Kidney epithelial cell (primary cell): ENCODE data around the gene SLC31A2. TPM values are rescaled to one million over a fixed set of nuclear protein-coding genes. Genes with fewer than 3 reads are reported as not detected.

Experiments used
- DNase-seq: peaks from one replicate; pipeline ENCODE4 v3.0.0-alpha.2; 2010; ENCODE audit warnings: low read depth
- H3K27me3 ChIP-seq: 2 replicates; pipeline ENCODE4 v1.6.0; 2011; ENCODE audit warnings: low read length; ENCODE audit not compliant: control insufficient read depth, insufficient read depth
- H3K36me3 ChIP-seq: 2 replicates; pipeline ENCODE4 v1.5.1; 2011; ENCODE audit warnings: low read length; ENCODE audit not compliant: control insufficient read depth, insufficient read depth
- H3K4me3 ChIP-seq: 2 replicates; pipeline ENCODE4 v1.5.1; 2011; ENCODE audit warnings: low read depth, mild to moderate bottlenecking, control low read depth, low read length
- total RNA-seq: library from RNA; depleted of rRNA; stranded (reverse); fragments of >200 nt; gene quantifications from 2 replicates; pipeline ENCODE4 v1.2.3, GENCODE V29; 2015
- TF ChIP-seq, protein P1 (sequence below): IDR thresholded peaks from 2 replicates; pipeline ENCODE4 v1.5.1; 2011; ENCODE audit warnings: mild to moderate bottlenecking, moderate library complexity, low read length, control low read depth, inconsistent platforms; ENCODE audit not compliant: insufficient read depth, poor library complexity, severe bottlenecking

SLC31A2 gene
- total RNA-seq, 1 donor from 2014 or later: 8.6 TPM

DNA sequence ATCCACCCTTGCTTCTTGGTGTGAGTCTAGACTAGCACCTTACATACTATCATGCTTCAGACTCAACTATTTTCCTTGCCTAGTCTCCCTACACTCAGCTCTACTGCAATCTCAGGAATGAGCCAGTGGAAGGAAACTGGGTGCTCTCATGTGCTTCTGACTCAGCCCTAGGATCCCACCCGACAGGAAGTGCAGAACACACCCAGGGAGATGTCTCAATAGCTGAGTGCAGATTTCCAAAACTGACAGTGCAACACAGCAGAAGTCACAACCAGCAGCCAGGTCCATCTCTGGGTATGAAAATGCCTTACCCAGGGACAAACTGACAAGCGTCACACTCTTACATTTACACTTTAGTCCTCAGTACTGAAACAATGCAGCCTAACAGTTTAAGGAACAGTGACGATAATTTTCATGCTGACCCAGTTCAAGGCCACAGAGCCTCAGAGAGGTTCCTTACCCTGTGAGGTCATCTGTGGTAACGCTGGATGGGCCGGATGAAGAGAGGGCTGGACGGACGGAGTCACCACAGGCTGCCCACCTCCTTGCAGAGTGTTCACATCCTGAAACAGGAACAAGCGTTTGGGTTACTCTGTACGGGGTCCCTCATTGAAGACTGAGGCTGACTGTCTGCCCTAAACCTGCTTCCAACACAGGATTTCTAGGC lies 37.3 kb downstream of the SLC31A2 start:
- peak; percentile 72 for DNase-seq
- no peaks in the 10 kb centered on the region for H3K27me3 ChIP-seq
- TF ChIP-seq, protein P1, sequence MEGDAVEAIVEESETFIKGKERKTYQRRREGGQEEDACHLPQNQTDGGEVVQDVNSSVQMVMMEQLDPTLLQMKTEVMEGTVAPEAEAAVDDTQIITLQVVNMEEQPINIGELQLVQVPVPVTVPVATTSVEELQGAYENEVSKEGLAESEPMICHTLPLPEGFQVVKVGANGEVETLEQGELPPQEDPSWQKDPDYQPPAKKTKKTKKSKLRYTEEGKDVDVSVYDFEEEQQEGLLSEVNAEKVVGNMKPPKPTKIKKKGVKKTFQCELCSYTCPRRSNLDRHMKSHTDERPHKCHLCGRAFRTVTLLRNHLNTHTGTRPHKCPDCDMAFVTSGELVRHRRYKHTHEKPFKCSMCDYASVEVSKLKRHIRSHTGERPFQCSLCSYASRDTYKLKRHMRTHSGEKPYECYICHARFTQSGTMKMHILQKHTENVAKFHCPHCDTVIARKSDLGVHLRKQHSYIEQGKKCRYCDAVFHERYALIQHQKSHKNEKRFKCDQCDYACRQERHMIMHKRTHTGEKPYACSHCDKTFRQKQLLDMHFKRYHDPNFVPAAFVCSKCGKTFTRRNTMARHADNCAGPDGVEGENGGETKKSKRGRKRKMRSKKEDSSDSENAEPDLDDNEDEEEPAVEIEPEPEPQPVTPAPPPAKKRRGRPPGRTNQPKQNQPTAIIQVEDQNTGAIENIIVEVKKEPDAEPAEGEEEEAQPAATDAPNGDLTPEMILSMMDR: no peak
- H3K4me3 ChIP-seq: no peak overlapping the region
- no peaks in the 10 kb centered on the region for H3K36me3 ChIP-seq

DNA sequence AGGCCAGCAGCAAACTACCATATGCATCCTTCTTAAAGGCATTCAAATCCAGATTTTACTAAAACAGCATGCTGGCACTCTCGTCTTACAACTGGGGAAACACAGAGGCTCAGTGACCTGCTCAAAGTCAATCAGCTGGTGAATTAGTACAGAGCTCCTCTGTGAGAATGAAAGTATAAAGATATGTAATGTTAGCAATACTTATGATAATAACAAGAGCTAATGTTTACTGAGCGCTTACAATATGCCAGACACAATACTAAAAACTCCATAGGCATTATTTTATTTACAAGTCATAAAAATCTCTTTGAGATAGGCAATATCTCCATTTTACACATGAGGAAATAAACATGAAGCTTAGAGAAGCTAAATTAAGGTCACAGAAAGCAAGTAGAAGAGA lies 41.6 kb downstream of the SLC31A2 start:
- Histone ChIP-seq H3K27me3 (no peaks in the 10 kb centered on the region), H3K4me3 (no peak overlapping the region), H3K36me3 (no peaks in the 10 kb centered on the region)
- TF ChIP-seq, protein P1: no peak
- no peak for DNase-seq

DNA sequence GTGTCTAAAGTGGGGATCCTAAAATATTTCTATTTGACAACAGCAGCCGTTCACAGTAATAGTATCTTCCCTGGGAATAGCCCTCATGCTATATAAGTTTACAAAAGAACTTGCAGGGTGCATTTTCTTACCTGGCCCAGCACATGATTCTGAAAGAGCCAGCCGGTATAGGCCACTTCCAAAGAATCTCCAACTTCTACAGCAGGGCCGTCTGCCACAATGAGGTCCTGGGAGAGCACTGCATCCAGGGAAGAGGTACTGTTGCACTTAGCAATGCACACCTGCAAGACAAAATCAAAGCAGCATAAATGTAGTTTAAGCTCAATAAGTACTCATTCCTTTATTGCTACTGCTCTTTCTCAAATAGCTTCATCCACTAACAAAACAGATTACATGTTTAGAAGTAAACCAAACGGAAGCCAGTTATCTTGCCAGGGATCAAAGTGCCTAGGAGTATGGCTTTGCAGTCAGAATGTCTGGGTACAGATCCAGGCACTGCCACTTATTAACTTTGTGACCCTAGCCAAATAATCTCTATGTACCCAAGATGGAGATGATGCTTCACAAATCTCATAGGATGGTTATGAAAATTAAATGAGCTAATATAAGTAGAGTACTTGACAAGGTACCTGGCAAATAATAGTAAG lies 49.0 kb downstream of the SLC31A2 start:
- H3K4me3 ChIP-seq: no peak overlapping the region
- H3K36me3 ChIP-seq: no peaks in the 10 kb centered on the region
- no peaks in the 10 kb centered on the region for H3K27me3 ChIP-seq
- DNase-seq: no peak
- TF ChIP-seq, protein P1: no peak

DNA sequence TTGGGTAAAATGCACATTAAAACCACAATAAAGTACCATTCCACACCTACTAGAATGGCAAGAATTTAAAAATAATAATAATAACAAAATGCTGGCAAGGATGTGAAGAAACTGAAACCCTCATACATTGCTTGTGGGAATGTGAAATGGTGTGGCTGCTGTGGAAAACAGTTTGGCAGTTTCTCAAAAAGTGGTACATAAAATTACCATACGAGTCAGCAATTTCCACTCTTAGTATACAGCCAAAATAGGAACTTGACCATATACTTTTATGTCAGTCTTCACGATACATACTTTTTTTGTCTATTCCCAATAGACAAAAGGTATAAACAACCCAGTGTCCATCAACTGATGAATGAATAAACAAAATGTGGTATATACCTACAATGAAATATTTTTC lies 54.6 kb downstream of the SLC31A2 start:
- Histone ChIP-seq H3K4me3 (no peak overlapping the region), H3K27me3 (no peaks in the 10 kb centered on the region), H3K36me3 (no peaks in the 10 kb centered on the region)
- TF ChIP-seq, protein P1: no peak
- no peak for DNase-seq

DNA sequence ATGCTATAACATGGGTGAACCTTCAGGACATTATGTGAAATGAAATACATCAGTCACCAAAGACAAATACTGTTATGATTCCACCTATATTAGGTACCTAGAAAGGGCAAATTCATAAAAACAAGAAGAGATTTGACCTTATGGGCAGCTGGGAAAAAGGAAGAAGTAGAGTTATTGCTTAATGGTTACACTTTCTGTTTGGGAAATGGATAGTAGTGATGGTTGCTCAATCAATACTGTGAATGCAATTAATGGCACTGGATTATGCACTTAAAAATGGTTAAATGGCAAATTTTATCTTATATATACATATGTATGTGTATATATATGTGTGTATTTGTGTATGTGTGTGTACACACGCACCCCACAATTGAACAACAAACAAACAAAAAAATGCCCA lies 55.1 kb downstream of the SLC31A2 start:
- DNase-seq: no peak
- TF ChIP-seq, protein P1: no peak
- Histone ChIP-seq H3K27me3 (no peaks in the 10 kb centered on the region), H3K4me3 (no peak overlapping the region), H3K36me3 (no peaks in the 10 kb centered on the region)
